Activated CD4-positive, alpha-beta T cell treated with anti-CD3 and anti-CD28 coated beads, Interleukin-2, amount 10 ng/mL, durations not matched to agents 24 days and 14 days (primary cell): ENCODE measurements around the gene DLD. TPM values are rescaled to one million over a fixed set of nuclear protein-coding genes. Genes with fewer than 3 reads are reported as not detected.

Experiments
- DNase-seq: peaks from one replicate; pipeline ENCODE4 v3.0.0; 2022
- H3K27ac Mint-ChIP-seq: one replicate; pipeline ENCODE4 v1.8.0; 2022; ENCODE audit warnings: mild to moderate bottlenecking, mixed read lengths
- H3K27me3 Mint-ChIP-seq: one replicate; pipeline ENCODE4 v1.8.0; 2022; ENCODE audit warnings: mixed read lengths
- H3K36me3 Mint-ChIP-seq: one replicate; pipeline ENCODE4 v1.8.0; 2022; ENCODE audit warnings: low read depth, mild to moderate bottlenecking, mixed read lengths
- H3K4me1 Mint-ChIP-seq: one replicate; pipeline ENCODE4 v1.8.0; 2021; ENCODE audit warnings: mixed read lengths
- H3K4me3 Mint-ChIP-seq: one replicate; pipeline ENCODE4 v1.8.0; 2022; ENCODE audit warnings: mild to moderate bottlenecking, moderate library complexity, mixed read lengths
- H3K9me3 Mint-ChIP-seq: one replicate; pipeline ENCODE4 v1.8.0; 2021; ENCODE audit warnings: mixed read lengths
- intact Hi-C: fragments of 100-400 bp; cut with micrococcal nuclease; formaldehyde crosslinking; loops from one replicate; pipeline ENCODE4 v1.15.1; 2023
- total RNA-seq: library from RNA; stranded (reverse); gene quantifications from 2 replicates; pipeline ENCODE4 v1.2.3, GENCODE V29; 2022

DLD gene
- total RNA-seq, 1 donor from 2014 or later, result 119 TPM

DNA sequence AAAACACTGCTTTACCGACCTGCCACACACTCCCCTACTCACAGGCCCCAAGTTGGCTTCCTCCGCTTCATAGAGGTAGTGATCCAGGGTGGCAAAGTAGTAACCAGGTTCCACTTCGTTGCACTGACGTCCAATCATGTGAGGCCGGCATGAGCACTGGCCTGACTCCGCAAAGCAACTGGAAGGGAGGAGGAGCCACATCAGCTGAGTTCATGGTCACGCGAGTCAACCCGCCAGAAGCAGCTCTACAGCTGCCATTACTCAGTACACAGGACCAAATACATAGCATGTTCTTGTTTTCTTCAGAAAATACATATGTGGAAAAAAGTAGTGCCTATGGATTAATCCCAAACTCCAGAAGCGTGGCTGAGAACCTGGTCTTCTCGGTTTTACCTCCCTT lies 73.5 kb downstream of the DLD start:
- no peaks in the 10 kb centered on the region for H3K36me3 Mint-ChIP-seq
- no peaks in the 10 kb centered on the region for H3K27me3 Mint-ChIP-seq
- no peak overlapping the region for H3K4me3 Mint-ChIP-seq
- no peak for DNase-seq
- H3K27ac Mint-ChIP-seq, result no peak overlapping the region
- no peaks in the 10 kb centered on the region for H3K9me3 Mint-ChIP-seq
- intact Hi-C loops, result no loop called here
- H3K4me1 Mint-ChIP-seq, result no peaks in the 10 kb centered on the region

DNA sequence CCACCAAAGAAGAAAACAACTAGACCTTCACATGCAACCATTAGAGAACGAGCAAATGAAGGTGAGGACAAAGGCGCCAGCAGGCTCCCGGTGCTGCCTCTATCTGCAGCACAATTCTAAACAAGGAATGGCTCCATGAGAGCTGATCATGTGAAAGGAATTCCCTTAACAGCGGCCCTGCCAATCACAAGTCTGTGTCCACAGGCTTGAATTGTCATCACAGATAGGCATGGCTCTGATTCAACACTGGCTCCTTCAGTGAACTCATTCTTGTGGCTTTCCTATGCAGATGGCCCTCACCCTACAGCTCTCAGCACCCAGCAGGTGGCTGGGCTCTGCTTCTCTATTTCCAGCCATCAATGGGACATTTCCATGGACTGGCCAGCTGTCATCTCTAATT lies 75.7 kb downstream of the DLD start:
- intact Hi-C loops, result no loop called here
- H3K9me3 Mint-ChIP-seq, result no peaks in the 10 kb centered on the region
- no peak overlapping the region for H3K4me3 Mint-ChIP-seq
- no peaks in the 10 kb centered on the region for H3K36me3 Mint-ChIP-seq
- H3K27ac Mint-ChIP-seq, result no peak overlapping the region
- DNase-seq, result no peak
- H3K4me1 Mint-ChIP-seq, result no peaks in the 10 kb centered on the region
- H3K27me3 Mint-ChIP-seq, result peaks cover 2% of the 10 kb centered on the region

GRCh38 chr7:107967420-107967819 lies 76.4 kb downstream of the DLD start:
- H3K4me1 Mint-ChIP-seq, result no peaks in the 10 kb centered on the region
- H3K27ac Mint-ChIP-seq, result no peak overlapping the region
- H3K9me3 Mint-ChIP-seq, result no peaks in the 10 kb centered on the region
- intact Hi-C loops, result no loop called here
- no peak overlapping the region for H3K4me3 Mint-ChIP-seq
- H3K27me3 Mint-ChIP-seq, result peaks cover 2% of the 10 kb centered on the region
- no peak for DNase-seq
- H3K36me3 Mint-ChIP-seq, result no peaks in the 10 kb centered on the region

GRCh38 chr7:107968449-107968848 lies 77.5 kb downstream of the DLD start:
- Mint-ChIP-seq H3K4me3 (no peak overlapping the region), H3K36me3 (no peaks in the 10 kb centered on the region), H3K27me3 (peaks cover 2% of the 10 kb centered on the region), H3K4me1 (no peaks in the 10 kb centered on the region), H3K27ac (no peak overlapping the region), H3K9me3 (no peaks in the 10 kb centered on the region)
- intact Hi-C loops, result no loop called here
- DNase-seq, result no peak

DNA sequence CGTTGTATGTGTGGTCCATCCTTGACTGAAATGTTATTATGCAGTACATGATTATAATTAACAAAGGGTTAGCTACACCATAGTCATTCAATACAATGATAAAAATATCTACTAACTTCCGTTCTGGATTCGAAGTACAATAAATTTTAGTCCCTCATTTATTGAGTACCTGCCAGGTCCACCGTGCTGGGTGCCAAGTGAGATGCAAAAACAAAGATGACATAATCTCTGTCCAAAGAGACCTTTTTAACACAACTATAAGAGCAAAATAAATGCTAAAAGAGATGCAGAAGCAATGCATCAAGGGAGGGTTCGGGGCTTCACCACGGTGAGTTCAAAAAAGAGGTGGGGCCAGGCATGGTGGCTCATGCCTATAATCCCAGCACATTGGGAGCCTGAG lies 78.9 kb downstream of the DLD start:
- Mint-ChIP-seq H3K9me3 (no peaks in the 10 kb centered on the region), H3K36me3 (no peaks in the 10 kb centered on the region), H3K4me1 (no peaks in the 10 kb centered on the region), H3K4me3 (no peak overlapping the region), H3K27ac (no peak overlapping the region), H3K27me3 (peaks cover 3% of the 10 kb centered on the region)
- intact Hi-C loops, result no loop called here
- DNase-seq, result no peak

Other genes with a start within 250 kb of the DLD start
- 6.5 and 7.8 TPM in 2 replicates for gene SLC26A4, start 230.4 kb upstream of the DLD start, total RNA-seq
- 48.7 and 50.7 TPM in 2 replicates for gene CBLL1, start 147.0 kb upstream of the DLD start, total RNA-seq
- gene SLC26A3, start 88.0 kb upstream of the DLD start, total RNA-seq, result not detected in 2 replicates
- gene LAMB1, start 112.0 kb downstream of the DLD start, total RNA-seq, result 0.12 TPM in 1 of 2 replicates, not detected in the other
- not detected in 2 replicates for gene LAMB4, start 239.2 kb downstream of the DLD start, total RNA-seq